ENCODE data around the gene OR56A4.

- no peak for TF ChIP-seq CTCF (conservative IDR thresholded peaks at IDR 0.05)
- no peak for TF ChIP-seq EZH2 (IDR thresholded peaks at IDR 0.05; ENCODE audit: low read depth)
These were observed 18.3 kb upstream of the OR56A4 start for GRCh38 chr11:6025056-6025455.

Data from PC-9 (cell line).